MM.1S (cell line): ENCODE data around the gene WRAP73.
"Not testable (repeated sequence)": the region's sequence is repeated elsewhere in the genome, so short reads cannot be mapped to it uniquely, and the experiment has no call there.

Experiments used
- EZH2 ChIP-seq: fragments of 300-600 bp; sonication (generic); optimal IDR thresholded peaks from 2 replicates; pipeline ENCODE3; 2017; ENCODE audit warnings: low read depth, mild to moderate bottlenecking, antibody characterized with exemption, low read length, mixed read lengths
- EZH2phosphoT487 ChIP-seq: fragments of 300-600 bp; sonication (generic); IDR thresholded peaks from 2 replicates; pipeline ENCODE4 v1.6.1; 2018; ENCODE audit warnings: antibody characterized with exemption, low read length
- TF ChIP-seq, protein P1 (sequence below): fragments of 300-600 bp; sonication (generic); IDR thresholded peaks from 2 replicates; pipeline ENCODE4 v1.5.1; 2016; ENCODE audit warnings: antibody characterized with exemption, low read length, mixed read lengths

DNA sequence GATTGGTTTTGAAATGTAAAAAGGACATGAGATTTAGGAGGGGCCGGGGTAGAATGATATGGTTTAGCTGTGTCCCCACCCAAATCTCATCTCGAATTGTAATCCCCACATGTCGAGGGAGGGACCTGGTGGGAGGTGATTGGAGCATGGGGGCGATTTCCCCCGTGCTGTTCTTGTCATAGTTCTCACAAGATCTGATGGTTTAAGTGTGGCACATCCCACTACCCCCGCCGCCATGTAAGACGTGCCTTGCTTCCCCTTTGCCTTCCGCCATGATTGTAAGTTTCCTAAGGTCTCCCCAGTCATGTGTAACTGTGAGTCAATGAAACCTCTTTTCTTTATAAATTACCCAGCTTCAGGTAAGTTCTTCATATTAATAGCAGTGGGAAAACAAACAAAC, 27.8 kb downstream of the WRAP73 start:
- TF ChIP-seq, protein P1, sequence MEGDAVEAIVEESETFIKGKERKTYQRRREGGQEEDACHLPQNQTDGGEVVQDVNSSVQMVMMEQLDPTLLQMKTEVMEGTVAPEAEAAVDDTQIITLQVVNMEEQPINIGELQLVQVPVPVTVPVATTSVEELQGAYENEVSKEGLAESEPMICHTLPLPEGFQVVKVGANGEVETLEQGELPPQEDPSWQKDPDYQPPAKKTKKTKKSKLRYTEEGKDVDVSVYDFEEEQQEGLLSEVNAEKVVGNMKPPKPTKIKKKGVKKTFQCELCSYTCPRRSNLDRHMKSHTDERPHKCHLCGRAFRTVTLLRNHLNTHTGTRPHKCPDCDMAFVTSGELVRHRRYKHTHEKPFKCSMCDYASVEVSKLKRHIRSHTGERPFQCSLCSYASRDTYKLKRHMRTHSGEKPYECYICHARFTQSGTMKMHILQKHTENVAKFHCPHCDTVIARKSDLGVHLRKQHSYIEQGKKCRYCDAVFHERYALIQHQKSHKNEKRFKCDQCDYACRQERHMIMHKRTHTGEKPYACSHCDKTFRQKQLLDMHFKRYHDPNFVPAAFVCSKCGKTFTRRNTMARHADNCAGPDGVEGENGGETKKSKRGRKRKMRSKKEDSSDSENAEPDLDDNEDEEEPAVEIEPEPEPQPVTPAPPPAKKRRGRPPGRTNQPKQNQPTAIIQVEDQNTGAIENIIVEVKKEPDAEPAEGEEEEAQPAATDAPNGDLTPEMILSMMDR, result not testable (repeated sequence)
- not testable (repeated sequence) for TF ChIP-seq EZH2, EZH2phosphoT487
